ENCODE data around the gene TRAPPC6A. TPM values are rescaled to one million over a fixed set of nuclear protein-coding genes. Genes with fewer than 3 reads are reported as not detected.

TRAPPC6A gene
- total RNA-seq, 1 experiment from 2014 or later: 59.9 TPM

DNA sequence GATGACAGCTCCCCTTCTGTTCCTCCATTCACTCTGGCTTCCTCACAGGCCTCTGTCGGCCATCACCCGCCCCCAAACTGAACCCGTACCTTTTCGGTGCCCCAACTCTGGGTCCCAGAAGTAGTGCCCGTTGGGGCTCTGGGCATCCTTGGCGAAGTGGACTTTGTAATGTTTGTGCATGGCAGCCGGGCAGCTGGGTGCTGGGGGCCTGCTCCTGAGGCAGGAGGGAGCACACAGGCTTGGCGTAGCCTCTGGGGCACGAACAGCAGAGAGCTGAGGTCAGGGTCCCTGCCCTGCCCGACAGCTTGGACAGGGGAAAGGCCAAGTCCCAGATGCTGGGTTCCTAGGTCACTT is 18.1 kb downstream of the TRAPPC6A start:
- Histone ChIP-seq H2BK5ac (ENCODE audit: insufficient read length, low read length) (no peak overlapping the region), H3K79me2 (ENCODE audit: insufficient read depth, low read length) (no peaks in the 10 kb centered on the region), H3K9me3 (ENCODE audit: control insufficient read depth, low read depth, low read length) (no peaks in the 10 kb centered on the region), H2BK15ac (ENCODE audit: low read depth, low read length) (no peak overlapping the region), H2BK120ac (ENCODE audit: low read depth, low read length, poor library complexity, severe bottlenecking) (no peak overlapping the region), H3K4ac (ENCODE audit: low read depth, low read length) (no peak overlapping the region), H3K4me1 (ENCODE audit: insufficient read depth, low read length) (no peaks in the 10 kb centered on the region), H3K23ac (ENCODE audit: insufficient read length, low read depth, low read length) (no peak overlapping the region), H3K27ac (ENCODE audit: insufficient read length, low read depth, low read length) (no peak overlapping the region), H4K20me1 (ENCODE audit: control insufficient read depth, insufficient read depth, insufficient read length) (no peaks in the 10 kb centered on the region), H3K9ac (ENCODE audit: extremely low read depth, insufficient read length, low read length) (no peak overlapping the region), H3K23me2 (ENCODE audit: insufficient read length, low read depth, low read length, poor library complexity, severe bottlenecking) (no peaks in the 10 kb centered on the region), H4K5ac (ENCODE audit: insufficient read length, low read depth, low read length) (no peak overlapping the region), H2AK5ac (ENCODE audit: insufficient read length, low read length) (no peak overlapping the region), H3K27me3 (ENCODE audit: insufficient read depth, low read length) (no peaks in the 10 kb centered on the region), H3K56ac (ENCODE audit: insufficient read length, low read depth, low read length) (no peak overlapping the region), H4K91ac (ENCODE audit: insufficient read length, low read depth, low read length) (no peak overlapping the region), H3K14ac (ENCODE audit: insufficient read depth, low read length) (no peak overlapping the region), H3K79me1 (ENCODE audit: insufficient read depth, low read depth, low read length, poor library complexity, severe bottlenecking) (no peaks in the 10 kb centered on the region), H3T11ph (ENCODE audit: low read length) (no peak overlapping the region), H2BK12ac (ENCODE audit: insufficient read length, low read depth, low read length) (no peak overlapping the region), H3K4me2 (ENCODE audit: insufficient read depth, insufficient read length, low read length) (no peak overlapping the region), H2BK20ac (ENCODE audit: low read depth, low read length, poor library complexity, severe bottlenecking) (no peak overlapping the region), H2AFZ (ENCODE audit: low read length) (no peak overlapping the region), H4K8ac (replicated peaks; ENCODE audit: insufficient read length, low read depth, low read length) (no peak overlapping the region), H3K18ac (ENCODE audit: insufficient read length, low read depth, low read length) (no peak overlapping the region)
- H3K36me3 Mint-ChIP-seq (ENCODE audit: insufficient read depth in 1 of 3, low read depth in 3 of 3): no peaks in the 10 kb centered on the region
- no peak for DNase-seq
- no peak overlapping the region for H3K27ac Mint-ChIP-seq
- peaks cover 61% of the 10 kb centered on the region for H3K27me3 Mint-ChIP-seq (ENCODE audit: low read depth)
- no CpG with 5 or more reads among the region's 10 CpGs for WGBS (ENCODE audit: extremely low coverage, insufficient read length, low lambda C conversion rate)
- no peak overlapping the region for H3K4me3 Mint-ChIP-seq
- peaks cover 5 to 34% of the 10 kb centered on the region in 2 experiments; a peak in 3 of 4 replicates for H3K4me1 Mint-ChIP-seq
- TF ChIP-seq, protein P1, sequence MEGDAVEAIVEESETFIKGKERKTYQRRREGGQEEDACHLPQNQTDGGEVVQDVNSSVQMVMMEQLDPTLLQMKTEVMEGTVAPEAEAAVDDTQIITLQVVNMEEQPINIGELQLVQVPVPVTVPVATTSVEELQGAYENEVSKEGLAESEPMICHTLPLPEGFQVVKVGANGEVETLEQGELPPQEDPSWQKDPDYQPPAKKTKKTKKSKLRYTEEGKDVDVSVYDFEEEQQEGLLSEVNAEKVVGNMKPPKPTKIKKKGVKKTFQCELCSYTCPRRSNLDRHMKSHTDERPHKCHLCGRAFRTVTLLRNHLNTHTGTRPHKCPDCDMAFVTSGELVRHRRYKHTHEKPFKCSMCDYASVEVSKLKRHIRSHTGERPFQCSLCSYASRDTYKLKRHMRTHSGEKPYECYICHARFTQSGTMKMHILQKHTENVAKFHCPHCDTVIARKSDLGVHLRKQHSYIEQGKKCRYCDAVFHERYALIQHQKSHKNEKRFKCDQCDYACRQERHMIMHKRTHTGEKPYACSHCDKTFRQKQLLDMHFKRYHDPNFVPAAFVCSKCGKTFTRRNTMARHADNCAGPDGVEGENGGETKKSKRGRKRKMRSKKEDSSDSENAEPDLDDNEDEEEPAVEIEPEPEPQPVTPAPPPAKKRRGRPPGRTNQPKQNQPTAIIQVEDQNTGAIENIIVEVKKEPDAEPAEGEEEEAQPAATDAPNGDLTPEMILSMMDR (conservative IDR thresholded peaks at IDR 0.05): no peak
- H3K9me3 Mint-ChIP-seq: no peaks in the 10 kb centered on the region

All from H9 (cell line).